ENCODE measurements around the gene GCFC2.
"Not testable (repeated sequence)": the region's sequence is repeated elsewhere in the genome, so short reads cannot be mapped to it uniquely, and the experiment has no call there.

GCFC2 gene

DNA sequence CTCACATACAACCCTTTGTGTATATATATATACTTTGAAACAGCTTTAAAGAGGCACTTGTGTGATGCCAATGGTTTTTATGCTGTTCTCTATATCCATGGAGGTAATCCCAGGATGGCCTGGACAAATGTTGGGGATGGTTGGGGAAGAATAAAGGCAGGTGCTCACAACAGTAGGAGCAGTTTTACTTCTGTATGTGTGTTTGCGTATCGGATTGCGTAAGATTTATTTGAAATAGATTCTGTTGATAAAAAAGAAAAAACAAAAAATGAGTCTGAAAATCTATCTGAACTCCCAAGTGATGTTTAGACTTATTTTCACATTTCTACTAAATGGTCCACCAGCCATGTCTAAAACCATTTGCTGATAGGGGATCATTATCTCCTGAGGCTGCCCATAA, 34.8 kb downstream of the GCFC2 start:
- Histone ChIP-seq H3K27me3 (ENCODE audit: insufficient read depth, poor library complexity, severe bottlenecking) (no peaks in the 10 kb centered on the region), H3K4me3 (replicated peaks; ENCODE audit: insufficient read depth, low read length) (no peak overlapping the region), H3K27ac (replicated peaks) (no peak overlapping the region)
- DNase-seq (ENCODE audit: low read depth in 1 of 2, low spot score in 1 of 2): no peak
- TF ChIP-seq POLR2AphosphoS5 (IDR thresholded peaks at IDR 0.05; ENCODE audit: low read depth) (no peak), SPI1 (IDR thresholded peaks at IDR 0.05; ENCODE audit: borderline replicate concordance, low read depth) (no peak), REST (IDR thresholded peaks at IDR 0.05; ENCODE audit: insufficient replicate concordance, low read depth) (no peak), GABPA (IDR thresholded peaks at IDR 0.05; ENCODE audit: low read depth) (no peak)
- TF ChIP-seq, protein P1, sequence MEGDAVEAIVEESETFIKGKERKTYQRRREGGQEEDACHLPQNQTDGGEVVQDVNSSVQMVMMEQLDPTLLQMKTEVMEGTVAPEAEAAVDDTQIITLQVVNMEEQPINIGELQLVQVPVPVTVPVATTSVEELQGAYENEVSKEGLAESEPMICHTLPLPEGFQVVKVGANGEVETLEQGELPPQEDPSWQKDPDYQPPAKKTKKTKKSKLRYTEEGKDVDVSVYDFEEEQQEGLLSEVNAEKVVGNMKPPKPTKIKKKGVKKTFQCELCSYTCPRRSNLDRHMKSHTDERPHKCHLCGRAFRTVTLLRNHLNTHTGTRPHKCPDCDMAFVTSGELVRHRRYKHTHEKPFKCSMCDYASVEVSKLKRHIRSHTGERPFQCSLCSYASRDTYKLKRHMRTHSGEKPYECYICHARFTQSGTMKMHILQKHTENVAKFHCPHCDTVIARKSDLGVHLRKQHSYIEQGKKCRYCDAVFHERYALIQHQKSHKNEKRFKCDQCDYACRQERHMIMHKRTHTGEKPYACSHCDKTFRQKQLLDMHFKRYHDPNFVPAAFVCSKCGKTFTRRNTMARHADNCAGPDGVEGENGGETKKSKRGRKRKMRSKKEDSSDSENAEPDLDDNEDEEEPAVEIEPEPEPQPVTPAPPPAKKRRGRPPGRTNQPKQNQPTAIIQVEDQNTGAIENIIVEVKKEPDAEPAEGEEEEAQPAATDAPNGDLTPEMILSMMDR (IDR thresholded peaks at IDR 0.05; ENCODE audit: insufficient read depth, low read length): no peak

DNA sequence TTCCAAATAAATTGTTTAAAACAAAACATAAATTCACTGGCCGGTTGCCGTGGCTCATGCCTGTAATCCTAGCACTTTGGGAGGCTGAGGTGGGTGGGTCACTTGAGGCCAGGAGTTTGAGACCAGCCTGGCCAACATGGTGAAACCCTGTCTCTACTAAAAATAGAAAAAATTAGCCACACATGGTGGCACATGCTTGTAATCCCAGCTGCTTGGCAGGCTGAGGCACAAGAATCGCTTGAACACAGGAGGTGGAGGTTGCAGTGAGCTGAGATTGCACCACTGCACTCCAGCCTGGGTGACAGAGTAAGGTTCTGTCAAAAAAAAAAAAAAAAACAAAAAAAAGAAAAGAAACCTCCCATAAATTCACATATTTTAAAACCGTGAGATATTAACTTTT, 35.3 kb downstream of the GCFC2 start:
- H3K27ac ChIP-seq (replicated peaks); DNase-seq (ENCODE audit: low read depth in 1 of 2, low spot score in 1 of 2); H3K4me3 ChIP-seq (replicated peaks; ENCODE audit: insufficient read depth, low read length); H3K27me3 ChIP-seq (ENCODE audit: insufficient read depth, poor library complexity, severe bottlenecking): not testable (repeated sequence)

GRCh38 chr2:75667884-75668283, 42.8 kb downstream of the GCFC2 start:
- no peak for TF ChIP-seq REST (IDR thresholded peaks at IDR 0.05; ENCODE audit: insufficient replicate concordance, low read depth)
- TF ChIP-seq SPI1 (IDR thresholded peaks at IDR 0.05; ENCODE audit: borderline replicate concordance, low read depth): no peak
- TF ChIP-seq, protein P1 (IDR thresholded peaks at IDR 0.05; ENCODE audit: insufficient read depth, low read length): no peak
- TF ChIP-seq POLR2AphosphoS5 (IDR thresholded peaks at IDR 0.05; ENCODE audit: low read depth): no peak
- TF ChIP-seq GABPA (IDR thresholded peaks at IDR 0.05; ENCODE audit: low read depth): no peak
- no peaks in the 10 kb centered on the region for H3K27me3 ChIP-seq (ENCODE audit: insufficient read depth, poor library complexity, severe bottlenecking)
- no peak for DNase-seq (ENCODE audit: low read depth in 1 of 2, low spot score in 1 of 2)
- no peak overlapping the region for H3K4me3 ChIP-seq (replicated peaks; ENCODE audit: insufficient read depth, low read length)
- H3K27ac ChIP-seq (replicated peaks): no peak overlapping the region

- Histone ChIP-seq H3K4me3 (replicated peaks; ENCODE audit: insufficient read depth, low read length) (no peak overlapping the region), H3K27me3 (ENCODE audit: insufficient read depth, poor library complexity, severe bottlenecking) (no peaks in the 10 kb centered on the region)
- no peak for DNase-seq (ENCODE audit: low read depth in 1 of 2, low spot score in 1 of 2)
Measured at GRCh38 chr2:75666911-75667310, 43.8 kb downstream of the GCFC2 start.

More at GRCh38 chr2:75666911-75667310, 43.8 kb downstream of the GCFC2 start:
- TF ChIP-seq POLR2AphosphoS5 (IDR thresholded peaks at IDR 0.05; ENCODE audit: low read depth) (no peak), SPI1 (IDR thresholded peaks at IDR 0.05; ENCODE audit: borderline replicate concordance, low read depth) (no peak), REST (IDR thresholded peaks at IDR 0.05; ENCODE audit: insufficient replicate concordance, low read depth) (no peak)
- TF ChIP-seq, protein P1 (IDR thresholded peaks at IDR 0.05; ENCODE audit: insufficient read depth, low read length): no peak
- no peak overlapping the region for H3K27ac ChIP-seq (replicated peaks)
